Hepatocyte (in vitro differentiated cells): ENCODE measurements around the gene JMJD1C. TPM values are rescaled to one million over a fixed set of nuclear protein-coding genes. Genes with fewer than 3 reads are reported as not detected.
A peak's percentile ranks its signal among the peaks of the same experiment; 100 is the strongest.

ENCODE experiments used
- DNase-seq: peaks from one replicate; pipeline ENCODE4 v3.0.0-alpha.2; 2016; ENCODE audit warnings: low spot score
- H2AFZ ChIP-seq: fragments of 200-600 bp; sonication (generic); 2 replicates; pipeline ENCODE4 v1.6.0; 2016; ENCODE audit warnings: antibody characterized with exemption, mild to moderate bottlenecking
- H3K27ac ChIP-seq: fragments of 200-600 bp; sonication (generic); 2 replicates; pipeline ENCODE4 v1.5.1; 2016; ENCODE audit warnings: mild to moderate bottlenecking
- H3K27me3 ChIP-seq: fragments of 200-600 bp; sonication (generic); 2 replicates; pipeline ENCODE4 v1.6.1; 2016
- H3K36me3 ChIP-seq: fragments of 200-600 bp; sonication (generic); replicated peaks from 2 replicates; pipeline ENCODE4 v1.5.1; 2016; ENCODE audit warnings: low read depth; ENCODE audit not compliant: insufficient read depth
- H3K4me1 ChIP-seq: fragments of 200-600 bp; sonication (generic); 2 replicates; pipeline ENCODE4 v1.5.1; 2016; ENCODE audit warnings: mild to moderate bottlenecking, moderate library complexity; ENCODE audit not compliant: insufficient read depth
- H3K4me2 ChIP-seq: fragments of 200-600 bp; sonication (generic); 2 replicates; pipeline ENCODE4 v1.6.0; 2016
- H3K4me3 ChIP-seq: fragments of 200-600 bp; sonication (generic); 2 replicates; pipeline ENCODE4 v1.5.1; 2016; ENCODE audit warnings: mild to moderate bottlenecking
- H3K79me2 ChIP-seq: fragments of 200-600 bp; sonication (generic); 2 replicates; pipeline ENCODE4 v1.6.0; 2017; ENCODE audit warnings: mild to moderate bottlenecking
- H3K9me2 ChIP-seq: fragments of 200-600 bp; sonication (generic); replicated peaks from 2 replicates; pipeline ENCODE4 v1.6.0; 2017; ENCODE audit warnings: mild to moderate bottlenecking; ENCODE audit not compliant: insufficient read depth
- H3K9me3 ChIP-seq: fragments of 200-600 bp; sonication (generic); 2 replicates; pipeline ENCODE4 v1.5.1; 2016; ENCODE audit warnings: low read depth, mild to moderate bottlenecking
- H4K20me1 ChIP-seq: fragments of 200-600 bp; sonication (generic); 2 replicates; pipeline ENCODE4 v1.6.0; 2016; ENCODE audit warnings: mild to moderate bottlenecking; ENCODE audit not compliant: insufficient read depth, poor library complexity, severe bottlenecking
- EZH2 ChIP-seq: fragments of 200-600 bp; sonication (generic); IDR thresholded peaks from 2 replicates; pipeline ENCODE4 v1.6.1; 2016; ENCODE audit warnings: antibody characterized with exemption, mild to moderate bottlenecking, borderline replicate concordance
- EZH2phosphoT487 ChIP-seq: fragments of 200-600 bp; sonication (generic); IDR thresholded peaks from one replicate; pipeline ENCODE4 v1.6.1; 2018; ENCODE audit warnings: antibody characterized with exemption, mild to moderate bottlenecking, low read depth, moderate library complexity; ENCODE audit not compliant: unreplicated experiment, severe bottlenecking
- WGBS: methylation state at CpG from one replicate; pipeline ENCODE4 v1.1.6; 2016; ENCODE audit warnings: low lambda C conversion rate; ENCODE audit errors: missing lambda C conversion rate; 5-methylcytosine and 5-hydroxymethylcytosine counted together
- polyA plus RNA-seq: library from polyadenylated mRNA; unstranded; fragments of >200 nt; fragmentation: Nextera tagmentation; extraction: Ambion mirVana; gene quantifications from 2 replicates; pipeline ENCODE4 v1.2.1, GENCODE V29; 2016
- total RNA-seq: library from RNA; depleted of rRNA; stranded (reverse); fragments of >200 nt; gene quantifications from 2 replicates; pipeline ENCODE4 v1.2.3, GENCODE V29; 2014
- TF ChIP-seq, protein P1 (sequence below): fragments of 200-600 bp; sonication (generic); IDR thresholded peaks from 2 replicates; pipeline ENCODE4 v1.5.1; 2016; ENCODE audit warnings: antibody characterized with exemption, mild to moderate bottlenecking; ENCODE audit not compliant: poor library complexity

The JMJD1C gene
- total and polyA plus RNA-seq, 2 experiments from 2014 or later = 43.2 to 177 TPM

DNA sequence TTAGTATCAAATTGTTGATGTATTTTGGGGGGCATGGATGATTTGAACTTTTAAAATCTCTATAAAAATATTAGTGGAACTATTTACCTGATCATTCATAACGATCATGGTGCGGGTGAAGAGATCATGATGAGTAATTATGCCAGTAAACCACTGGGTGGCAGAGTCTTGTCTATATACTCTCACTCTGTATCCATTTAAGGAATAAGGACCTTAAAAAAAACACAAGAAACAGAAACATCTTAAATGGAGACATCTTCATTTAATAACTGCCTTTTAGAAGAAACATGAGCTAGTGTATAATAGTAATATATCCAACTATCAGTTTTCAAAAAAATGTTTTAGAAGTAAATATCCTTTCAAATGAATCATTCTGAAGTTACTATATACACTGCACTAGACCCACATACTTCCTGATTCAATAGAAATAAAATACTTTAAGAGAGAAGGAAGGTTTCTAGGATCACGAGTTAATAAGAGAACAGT lies 248.6 kb downstream of the JMJD1C start:
- no peak for TF ChIP-seq EZH2phosphoT487
- TF ChIP-seq, protein P1, sequence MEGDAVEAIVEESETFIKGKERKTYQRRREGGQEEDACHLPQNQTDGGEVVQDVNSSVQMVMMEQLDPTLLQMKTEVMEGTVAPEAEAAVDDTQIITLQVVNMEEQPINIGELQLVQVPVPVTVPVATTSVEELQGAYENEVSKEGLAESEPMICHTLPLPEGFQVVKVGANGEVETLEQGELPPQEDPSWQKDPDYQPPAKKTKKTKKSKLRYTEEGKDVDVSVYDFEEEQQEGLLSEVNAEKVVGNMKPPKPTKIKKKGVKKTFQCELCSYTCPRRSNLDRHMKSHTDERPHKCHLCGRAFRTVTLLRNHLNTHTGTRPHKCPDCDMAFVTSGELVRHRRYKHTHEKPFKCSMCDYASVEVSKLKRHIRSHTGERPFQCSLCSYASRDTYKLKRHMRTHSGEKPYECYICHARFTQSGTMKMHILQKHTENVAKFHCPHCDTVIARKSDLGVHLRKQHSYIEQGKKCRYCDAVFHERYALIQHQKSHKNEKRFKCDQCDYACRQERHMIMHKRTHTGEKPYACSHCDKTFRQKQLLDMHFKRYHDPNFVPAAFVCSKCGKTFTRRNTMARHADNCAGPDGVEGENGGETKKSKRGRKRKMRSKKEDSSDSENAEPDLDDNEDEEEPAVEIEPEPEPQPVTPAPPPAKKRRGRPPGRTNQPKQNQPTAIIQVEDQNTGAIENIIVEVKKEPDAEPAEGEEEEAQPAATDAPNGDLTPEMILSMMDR = peak; percentile 74
- no peak overlapping the region for H3K4me3 ChIP-seq
- H3K79me2 ChIP-seq = peaks cover 64% of the 10 kb centered on the region
- no peak overlapping the region for H3K4me2 ChIP-seq
- no peaks in the 10 kb centered on the region for H3K27me3 ChIP-seq
- 36% methylated on average over 3 of the region's 3 CpGs for WGBS
- H3K4me1 ChIP-seq = peaks cover 5% of the 10 kb centered on the region
- no peaks in the 10 kb centered on the region for H3K9me3 ChIP-seq
- DNase-seq = peak; percentile 63
- H3K27ac ChIP-seq = peak overlapping the region; percentile 7
- H2AFZ ChIP-seq = no peak overlapping the region
- H4K20me1 ChIP-seq = peaks cover 23% of the 10 kb centered on the region
- no peaks in the 10 kb centered on the region for H3K36me3 ChIP-seq
- no peaks in the 10 kb centered on the region for H3K9me2 ChIP-seq

- H3K36me3 ChIP-seq = no peaks in the 10 kb centered on the region
- no peaks in the 10 kb centered on the region for H3K9me3 ChIP-seq
- peaks cover 36% of the 10 kb centered on the region for H4K20me1 ChIP-seq
- H2AFZ ChIP-seq = no peak overlapping the region
- no peaks in the 10 kb centered on the region for H3K9me2 ChIP-seq
- H3K4me3 ChIP-seq = no peak overlapping the region
- no peak overlapping the region for H3K4me2 ChIP-seq
- H3K27me3 ChIP-seq = no peaks in the 10 kb centered on the region
- DNase-seq = no peak
- H3K27ac ChIP-seq = no peak overlapping the region
- 85% methylated on average over 2 of the region's 2 CpGs for WGBS
- peaks cover 5% of the 10 kb centered on the region for H3K4me1 ChIP-seq
- TF ChIP-seq EZH2 (no peak), EZH2phosphoT487 (no peak)
- TF ChIP-seq, protein P1 = no peak
- H3K79me2 ChIP-seq = peaks cover 67% of the 10 kb centered on the region
These were observed 251.2 kb downstream of the JMJD1C start for GRCh38 chr10:63214571-63214970.

- Histone ChIP-seq H3K79me2 (peaks cover 62% of the 10 kb centered on the region), H3K9me3 (no peaks in the 10 kb centered on the region), H3K27me3 (no peaks in the 10 kb centered on the region), H2AFZ (no peak overlapping the region), H4K20me1 (peaks cover 38% of the 10 kb centered on the region), H3K36me3 (no peaks in the 10 kb centered on the region), H3K9me2 (no peaks in the 10 kb centered on the region), H3K4me2 (no peak overlapping the region), H3K4me1 (peaks cover 5% of the 10 kb centered on the region), H3K27ac (no peak overlapping the region), H3K4me3 (no peak overlapping the region)
- TF ChIP-seq, protein P1 = no peak
- no peak for TF ChIP-seq EZH2
- TF ChIP-seq EZH2phosphoT487 = no peak
- WGBS = 98% methylated on average over 3 of the region's 3 CpGs
- DNase-seq = no peak
These were observed 252.3 kb downstream of the JMJD1C start for GRCh38 chr10:63213489-63213888.
